Measurements from ENCODE around the gene OR10A2.
"Not testable (repeated sequence)": the region's sequence is repeated elsewhere in the genome, so short reads cannot be mapped to it uniquely, and the experiment has no call there.

The OR10A2 gene, protein sequence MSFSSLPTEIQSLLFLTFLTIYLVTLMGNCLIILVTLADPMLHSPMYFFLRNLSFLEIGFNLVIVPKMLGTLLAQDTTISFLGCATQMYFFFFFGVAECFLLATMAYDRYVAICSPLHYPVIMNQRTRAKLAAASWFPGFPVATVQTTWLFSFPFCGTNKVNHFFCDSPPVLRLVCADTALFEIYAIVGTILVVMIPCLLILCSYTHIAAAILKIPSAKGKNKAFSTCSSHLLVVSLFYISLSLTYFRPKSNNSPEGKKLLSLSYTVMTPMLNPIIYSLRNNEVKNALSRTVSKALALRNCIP

DNA sequence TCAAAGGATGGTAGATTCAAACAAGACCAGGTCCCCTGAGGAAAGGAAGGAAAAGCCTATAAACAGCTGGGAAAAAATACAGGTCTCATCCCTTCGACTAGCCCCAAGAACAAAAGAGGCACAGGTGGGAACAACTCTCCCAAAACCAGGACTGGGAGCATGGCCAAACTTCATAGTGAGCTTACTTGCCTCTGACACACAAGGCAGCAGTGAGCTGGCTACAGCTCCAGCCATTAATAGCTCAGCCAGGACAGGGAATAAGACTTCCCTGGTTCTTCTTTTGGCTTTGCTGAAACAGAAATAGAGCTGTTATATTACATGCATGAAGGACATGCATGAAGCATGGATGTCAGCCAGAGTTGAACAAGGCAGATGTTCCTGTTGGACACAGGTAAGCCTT, at the start of gene OR10A2:
OR10A2 (plus strand) TSS at position 97 of the 400 bp plus-strand sequence. CDS start 6,698 bp downstream, outside the sequence.
- DNase-seq = no peak

DNA sequence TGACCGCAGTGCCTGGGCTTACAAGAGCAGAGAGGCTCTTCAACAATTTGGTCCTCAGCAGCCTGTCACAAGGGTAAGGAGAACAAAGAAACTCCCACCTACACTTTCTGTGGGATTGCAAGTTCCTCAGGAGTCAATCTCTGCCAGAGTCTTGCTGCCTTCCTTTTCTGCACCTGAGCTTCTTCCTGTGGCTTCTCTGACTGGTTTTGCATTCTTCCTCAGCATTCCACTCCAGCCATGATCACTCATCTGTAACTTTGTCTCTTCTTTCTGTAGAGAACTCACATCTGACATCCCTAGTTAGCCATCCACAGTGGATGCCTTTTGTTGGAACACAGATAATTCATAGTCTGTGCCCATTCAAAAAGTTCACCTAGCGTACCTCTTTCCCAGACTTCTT, 49.2 kb upstream of the OR10A2 start:
- no peak for DNase-seq

DNA sequence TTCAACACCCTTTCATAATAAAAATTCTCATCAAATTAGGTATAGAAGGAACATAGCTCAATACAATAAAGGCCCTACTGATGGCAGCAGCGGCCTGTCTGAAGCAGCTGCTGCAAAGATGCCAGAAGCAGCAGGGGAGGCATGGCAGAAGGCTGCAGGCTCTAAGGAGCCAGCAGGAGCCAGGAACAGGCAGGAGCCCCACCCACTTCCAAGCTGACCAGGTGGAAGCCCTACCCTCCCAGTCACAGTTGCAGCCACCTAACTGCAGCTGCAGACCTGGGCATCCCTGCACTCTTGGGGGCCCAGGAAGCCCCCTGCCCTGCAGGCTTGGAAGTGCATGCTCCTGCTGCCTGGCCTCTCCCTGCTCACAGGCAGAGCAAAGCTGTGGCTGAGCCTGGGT, 45.2 kb upstream of the OR10A2 start:
- DNase-seq = no peak

GRCh38 chr11:6818967-6819366, 43.9 kb upstream of the OR10A2 start:
- DNase-seq = no peak

DNA sequence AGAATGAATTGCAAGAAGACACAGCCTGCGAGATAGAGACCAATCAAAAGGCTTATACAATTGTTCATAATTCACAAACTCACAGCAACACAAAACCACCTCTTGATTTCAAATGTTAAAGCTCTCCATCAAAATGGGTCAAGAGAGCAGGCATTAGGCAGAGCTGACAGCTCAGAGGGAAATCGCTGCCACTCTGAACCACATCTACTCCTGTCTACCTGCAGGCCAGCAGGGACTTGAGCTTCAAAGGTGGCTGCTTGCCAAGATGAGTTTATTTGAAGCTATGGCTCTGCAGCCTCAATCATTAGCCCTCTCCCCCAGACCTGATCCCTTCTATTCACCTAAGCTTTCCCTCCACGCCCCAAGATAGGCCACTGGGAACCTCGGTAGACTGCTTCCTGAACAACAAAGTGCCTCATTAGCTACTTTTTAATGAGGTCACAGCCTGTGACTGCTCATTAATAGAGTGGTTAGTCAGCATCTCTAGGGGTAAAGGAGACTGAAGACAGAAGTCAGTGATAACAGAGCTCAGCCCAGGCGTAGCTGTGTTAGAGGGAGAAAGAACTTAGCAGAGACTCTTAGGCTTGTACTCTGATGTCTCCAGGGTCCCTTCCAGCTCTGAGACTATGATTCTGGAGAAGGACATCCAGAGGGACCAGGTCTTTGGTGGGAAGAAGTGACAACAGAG, 38.6 kb upstream of the OR10A2 start:
- no peak for DNase-seq

- no peak for DNase-seq
Measured at GRCh38 chr11:6825231-6825744, 37.6 kb upstream of the OR10A2 start.

- no peak for DNase-seq
Measured at GRCh38 chr11:6828103-6828502, 34.8 kb upstream of the OR10A2 start.

GRCh38 chr11:6833356-6833755, 29.5 kb upstream of the OR10A2 start:
- no peak for DNase-seq

GRCh38 chr11:6834021-6834420, 28.8 kb upstream of the OR10A2 start:
- no peak for DNase-seq

- no peak for DNase-seq
Measured at GRCh38 chr11:6841694-6842093, 21.2 kb upstream of the OR10A2 start.

DNA sequence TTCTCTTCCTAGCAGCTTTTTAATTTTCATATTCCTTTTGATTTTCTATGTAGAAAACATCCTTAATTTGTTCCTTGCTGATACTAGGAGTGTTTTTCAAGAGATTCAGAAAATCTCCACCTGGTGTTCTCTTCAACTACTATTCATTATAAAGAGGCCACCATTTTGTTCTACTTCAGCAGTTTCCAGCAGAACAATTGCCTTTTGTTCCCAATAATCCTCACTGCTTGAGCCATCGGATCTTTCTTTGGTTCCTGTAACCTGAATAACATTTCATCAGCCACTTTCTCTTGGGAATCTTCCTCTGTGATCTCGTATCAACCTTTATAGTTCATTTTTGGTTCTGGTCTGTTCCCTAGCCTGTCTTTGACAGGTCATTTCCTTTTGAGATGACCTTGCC, 19.2 kb upstream of the OR10A2 start:
- no peak for DNase-seq

DNA sequence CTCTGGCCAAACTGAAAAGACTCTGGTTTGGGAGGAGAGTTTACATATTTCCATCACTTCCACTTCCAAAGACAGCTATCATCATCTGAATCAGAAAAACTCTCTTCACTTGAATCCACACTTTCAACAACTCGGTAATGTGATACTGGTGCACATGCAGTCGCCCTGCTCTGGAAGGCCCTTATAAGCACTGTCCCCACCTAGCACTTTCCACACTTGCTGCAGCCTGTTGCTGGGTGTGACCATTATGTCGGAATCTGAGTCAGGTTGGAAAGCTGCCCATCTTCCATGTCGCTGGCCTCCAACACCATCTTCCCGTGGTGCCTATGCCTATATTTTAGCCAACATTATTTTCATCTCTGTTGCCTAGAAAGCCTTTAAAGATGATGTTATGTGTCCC, 18.5 kb upstream of the OR10A2 start:
- no peak for DNase-seq

DNA sequence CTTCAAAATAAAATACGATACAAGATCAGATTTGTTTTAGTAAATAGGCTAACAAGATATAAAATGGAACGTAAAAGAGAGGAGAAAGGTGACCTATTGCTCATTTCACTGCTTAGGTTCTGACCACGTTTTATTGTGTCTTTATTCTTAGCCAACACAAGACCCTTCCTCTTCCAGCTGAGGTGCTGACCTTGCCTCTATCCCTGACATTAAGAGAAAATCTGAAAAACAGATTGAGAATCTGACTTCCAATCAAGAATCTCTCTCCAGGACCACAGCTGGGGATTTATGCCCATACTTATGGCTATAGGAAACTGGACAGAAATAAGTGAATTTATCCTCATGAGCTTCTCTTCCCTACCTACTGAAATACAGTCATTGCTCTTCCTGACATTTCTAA, 17.5 kb upstream of the OR10A2 start, which contains the start of gene OR10A5:
OR10A5 (plus strand) TSS at position 301 of the 400 bp plus-strand sequence; CDS start at position 301, 0 bp downstream.
- DNase-seq = no peak

DNA sequence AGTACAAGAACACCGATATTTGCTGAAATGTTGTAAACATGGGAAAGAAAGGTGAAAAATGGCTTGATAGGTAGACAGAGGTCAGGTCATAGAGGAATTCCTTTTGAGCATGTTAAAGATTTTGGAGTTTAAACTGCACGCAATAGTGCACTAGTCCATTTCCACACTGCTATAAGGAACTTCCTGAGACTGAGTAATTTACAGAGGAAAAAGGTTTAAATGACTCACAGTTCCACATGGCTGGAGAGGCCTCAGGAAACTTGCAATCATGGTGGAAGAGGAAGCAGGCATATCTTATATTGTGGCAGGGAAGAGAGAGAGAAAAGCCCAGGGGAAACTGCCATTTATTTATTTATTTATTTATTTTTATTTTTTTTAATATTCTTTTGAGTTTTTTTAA, 12.3 kb upstream of the OR10A2 start:
- no peak for DNase-seq

GRCh38 chr11:6854801-6855200, 8.1 kb upstream of the OR10A2 start:
- not testable (repeated sequence) for DNase-seq

DNA sequence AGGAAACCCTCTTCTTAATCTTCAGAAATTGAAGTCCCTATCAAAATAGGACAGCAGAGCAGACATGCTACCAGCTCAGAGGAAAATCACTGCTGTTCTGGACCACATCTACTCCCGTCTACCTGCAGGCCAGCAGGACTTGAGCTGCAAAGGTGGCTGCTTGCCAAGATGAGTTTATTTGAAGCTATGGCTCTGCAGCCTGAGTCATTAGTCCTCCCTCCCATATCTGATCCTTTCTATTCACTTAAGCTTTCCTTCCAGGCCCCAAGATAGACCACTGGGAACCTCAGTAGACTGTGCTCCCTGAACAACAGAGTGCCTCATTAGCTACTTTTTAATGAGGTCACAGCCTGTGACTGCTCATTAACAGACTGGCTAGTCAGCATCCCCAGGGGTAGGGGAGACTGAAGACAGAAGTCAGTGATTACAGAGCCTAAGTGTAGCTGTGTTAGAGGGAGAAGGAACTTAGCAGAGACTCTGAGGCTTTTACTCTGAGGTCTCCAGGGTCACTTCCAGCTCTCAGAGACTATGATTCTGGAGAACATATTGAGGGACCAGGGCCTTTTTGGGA, 6.8 kb upstream of the OR10A2 start:
- no peak for DNase-seq

DNA sequence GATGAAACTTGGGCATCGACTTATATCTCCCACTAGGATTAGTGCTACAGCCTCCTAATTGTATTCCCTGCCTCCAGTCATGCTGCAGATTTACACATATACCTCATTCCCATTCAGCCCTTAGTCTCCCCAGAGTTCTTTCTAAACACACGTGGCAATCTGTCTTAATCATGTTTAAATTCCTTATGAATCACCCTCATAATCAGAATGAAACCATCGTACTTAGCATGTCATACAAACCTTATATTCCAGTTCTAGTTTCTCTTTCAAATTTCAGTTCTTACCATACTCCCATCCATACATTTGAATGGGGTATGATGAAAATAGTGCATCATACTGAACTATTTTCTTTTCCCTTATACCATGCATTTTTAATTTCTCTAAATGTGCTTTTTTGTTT, 6.0 kb upstream of the OR10A2 start:
- no peak for DNase-seq

DNA sequence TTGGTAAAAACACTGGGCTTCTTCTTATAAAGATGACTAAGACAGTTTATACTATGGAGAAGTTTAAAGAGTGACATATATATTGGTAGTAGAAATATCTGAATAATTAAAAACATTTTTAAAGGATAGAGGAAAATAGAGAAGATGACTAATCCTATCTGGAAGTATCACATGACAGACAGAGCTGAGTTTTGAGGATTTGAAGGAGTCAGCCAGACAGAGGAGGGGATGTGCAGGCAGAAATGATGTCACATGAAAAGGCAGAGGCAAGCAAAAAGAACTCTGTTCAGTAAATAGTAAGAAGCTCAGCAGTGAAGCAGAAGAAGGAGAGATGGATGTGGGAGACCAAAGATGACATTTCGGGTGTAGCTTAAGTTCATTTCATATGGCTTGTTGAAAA, 1.6 kb downstream of the OR10A2 start:
- DNase-seq = no peak

GRCh38 chr11:6871278-6871677, 8.4 kb downstream of the OR10A2 start:
- no peak for DNase-seq

DNA sequence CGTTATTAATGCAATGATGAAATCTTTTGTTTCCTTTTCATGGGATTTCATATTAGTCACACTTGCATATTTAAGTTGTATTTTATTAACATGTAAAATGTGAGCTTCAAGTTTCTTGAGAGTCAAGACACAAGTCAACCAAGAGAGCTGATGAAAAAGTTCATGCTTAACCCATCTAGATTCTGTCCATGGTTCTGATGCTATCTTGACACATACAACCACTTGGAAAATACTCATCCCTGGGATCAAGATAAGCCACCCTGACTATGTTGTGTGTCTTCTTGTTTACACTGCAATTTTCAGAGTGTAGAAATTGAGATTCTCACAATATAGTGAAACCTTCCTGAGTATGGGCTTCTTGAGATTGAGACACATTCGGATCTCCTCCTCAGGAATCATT, 12.9 kb downstream of the OR10A2 start:
- no peak for DNase-seq

GRCh38 chr11:6876325-6876724, 13.5 kb downstream of the OR10A2 start, which contains the start of gene OR10A4:
Gene OR10A4 (plus strand): TSS chr11:6876625. CDS start chr11:6876648, 23 bp downstream.
- no peak for DNase-seq

DNA sequence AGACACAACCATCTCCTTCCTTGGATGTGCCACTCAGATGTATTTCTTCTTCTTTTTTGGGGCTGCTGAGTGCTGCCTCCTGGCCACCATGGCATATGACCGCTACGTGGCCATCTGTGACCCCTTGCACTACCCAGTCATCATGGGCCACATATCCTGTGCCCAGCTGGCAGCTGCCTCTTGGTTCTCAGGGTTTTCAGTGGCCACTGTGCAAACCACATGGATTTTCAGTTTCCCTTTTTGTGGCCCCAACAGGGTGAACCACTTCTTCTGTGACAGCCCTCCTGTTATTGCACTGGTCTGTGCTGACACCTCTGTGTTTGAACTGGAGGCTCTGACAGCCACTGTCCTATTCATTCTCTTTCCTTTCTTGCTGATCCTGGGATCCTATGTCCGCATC, 14.1 kb downstream of the OR10A2 start:
- DNase-seq = no peak

- DNase-seq = no peak
Measured at GRCh38 chr11:6882751-6883150, 19.9 kb downstream of the OR10A2 start.

- DNase-seq = not testable (repeated sequence)
Measured at GRCh38 chr11:6887711-6888110, 24.9 kb downstream of the OR10A2 start.

Data from NCI-H1436 treated with DMSO at 0.1 percent for 48 hours (cell line).